Measurements from ENCODE around the gene KCNA3. TPM values are rescaled to one million over a fixed set of nuclear protein-coding genes. Genes with fewer than 3 reads are reported as not detected.

The KCNA3 gene
- total and polyA plus RNA-seq, 10 donors, result 0.30 to 45.8 (median 25.2) TPM

- Histone ChIP-seq H3K4me1 (no peaks in the 10 kb centered on the region), H3K9me3 (no peaks in the 10 kb centered on the region), H3K27me3 (replicated peaks in 1 of 7) (no peaks in the 10 kb centered on the region), H3K36me3 (no peaks in the 10 kb centered on the region), H3K4me3 (no peak overlapping the region), H3K27ac (no peak overlapping the region)
- TF ChIP-seq CTCF (IDR thresholded peaks at IDR 0.05 in 8 of 11, conservative IDR thresholded peaks at IDR 0.05 in 3 of 11) (no peak), POLR2AphosphoS5 (IDR thresholded peaks at IDR 0.05) (no peak), POLR2A (IDR thresholded peaks at IDR 0.05) (no peak)
- WGBS, 5 donors, result 80 to 92% (median 84%) methylated on average over 6 of the region's 6 CpGs
- intact Hi-C loops (cut with DNase I; ENCODE audit: low total_unique reads), result no loop called here
- no peak for DNase-seq
These were observed 42.4 kb upstream of the KCNA3 start for GRCh38 chr1:110717179-110717578.

- WGBS, 5 donors, result 44 to 65% (median 62%) methylated on average over 3 of the region's 3 CpGs
- H3K4me1 ChIP-seq, result no peaks in the 10 kb centered on the region
- no peak for DNase-seq
These were observed 39.7 kb upstream of the KCNA3 start for GRCh38 chr1:110714374-110714995.

GRCh38 chr1:110713221-110713620 is 38.5 kb upstream of the KCNA3 start:
- H3K27ac ChIP-seq, result no peak overlapping the region
- H3K9me3 ChIP-seq, result no peaks in the 10 kb centered on the region
- WGBS, 5 donors, result 78 to 91% (median 83%) methylated on average over 3 of the region's 3 CpGs
- H3K4me1 ChIP-seq, result no peaks in the 10 kb centered on the region
- TF ChIP-seq POLR2AphosphoS5 (IDR thresholded peaks at IDR 0.05), result no peak
- TF ChIP-seq POLR2A (IDR thresholded peaks at IDR 0.05), result no peak
- no peak for TF ChIP-seq CTCF (IDR thresholded peaks at IDR 0.05 in 8 of 11, conservative IDR thresholded peaks at IDR 0.05 in 3 of 11)
- no peak for DNase-seq
- no peaks in the 10 kb centered on the region for H3K27me3 ChIP-seq (replicated peaks in 1 of 7)
- no peak overlapping the region for H3K4me3 ChIP-seq
- intact Hi-C loops (cut with DNase I; ENCODE audit: low total_unique reads), result no loop called here
- H3K36me3 ChIP-seq, result no peaks in the 10 kb centered on the region

More at GRCh38 chr1:110714374-110714995, 39.7 kb upstream of the KCNA3 start:
- TF ChIP-seq POLR2A (IDR thresholded peaks at IDR 0.05) (no peak), POLR2AphosphoS5 (IDR thresholded peaks at IDR 0.05) (no peak), CTCF (IDR thresholded peaks at IDR 0.05 in 8 of 11, conservative IDR thresholded peaks at IDR 0.05 in 3 of 11) (no peak)
- H3K27me3 ChIP-seq (replicated peaks in 1 of 7), result no peaks in the 10 kb centered on the region
- H3K4me3 ChIP-seq, result no peak overlapping the region
- no peak overlapping the region for H3K27ac ChIP-seq
- H3K9me3 ChIP-seq, result no peaks in the 10 kb centered on the region
- intact Hi-C loops (cut with DNase I; ENCODE audit: low total_unique reads), result no loop called here
- H3K36me3 ChIP-seq, result no peaks in the 10 kb centered on the region

- intact Hi-C loops (cut with DNase I; ENCODE audit: low total_unique reads), result no loop called here
- TF ChIP-seq POLR2A (IDR thresholded peaks at IDR 0.05) (no peak), CTCF (IDR thresholded peaks at IDR 0.05 in 8 of 11, conservative IDR thresholded peaks at IDR 0.05 in 3 of 11) (no peak), POLR2AphosphoS5 (IDR thresholded peaks at IDR 0.05) (no peak)
- 89 to 94% (median 91%) methylated on average over 4 of the region's 4 CpGs for WGBS, 5 donors
- H3K9me3 ChIP-seq, result no peaks in the 10 kb centered on the region
- no peaks in the 10 kb centered on the region for H3K4me1 ChIP-seq
- DNase-seq, result no peak
- no peak overlapping the region for H3K4me3 ChIP-seq
- H3K27ac ChIP-seq, result no peak overlapping the region
- no peaks in the 10 kb centered on the region for H3K36me3 ChIP-seq
- H3K27me3 ChIP-seq (replicated peaks in 1 of 7), result no peaks in the 10 kb centered on the region
These were observed 35.6 kb upstream of the KCNA3 start for GRCh38 chr1:110710314-110710713.

All from spleen (tissue), 11 donors.